GM12878 (cell line): ENCODE results near the gene ANKHD1. TPM values are rescaled to one million over a fixed set of nuclear protein-coding genes. Genes with fewer than 3 reads are reported as not detected.

Source experiments
- ATAC-seq: fragments of 200-7000 bp; cut with Tn5 transposase; 3 replicates; pipeline ENCODE4 v1.9.1; 2020; ENCODE audit warnings: mild to moderate bottlenecking, moderate library complexity
- BruUV-seq: library from RNA; stranded (reverse); fragments of 400-500 nt; replicated peaks from 2 replicates; lab custom pipeline; 2021; lab: Mats Ljungman, UMichigan
- CTCF ChIA-PET: fragments of 300-600 bp; sonication (Branson Sonifier 250); formaldehyde crosslinking; extraction: SDS; loops from one replicate; lab custom pipeline; 2021; ENCODE audit warnings: inconsistent platforms; lab: Yijun Ruan, JAX
- POLR2A ChIA-PET: fragments of 350-600 bp; formaldehyde crosslinking; extraction: SDS; loops from one replicate; lab custom pipeline; 2021; ENCODE audit warnings: inconsistent platforms; lab: Charles Lee
- RAD21 ChIA-PET: fragments of 300-600 bp; sonication (Branson Sonifier 250); formaldehyde crosslinking; loops from one replicate; lab custom pipeline; 2023; ENCODE audit warnings: antibody characterized with exemption; ENCODE audit not compliant: unreplicated experiment; lab: Charles Lee
- SMC1A ChIA-PET: fragments of 300-600 bp; sonication (Branson Sonifier 250); formaldehyde crosslinking; loops from one replicate; lab custom pipeline; 2023; ENCODE audit not compliant: unreplicated experiment, uncharacterized antibody; lab: Charles Lee
- DNase-seq: peaks from one replicate; pipeline ENCODE4 v3.0.0-alpha.2; 2011; ENCODE audit warnings: low read depth, low spot score
- FAIRE-seq: peaks from 3 replicates; lab custom pipeline; 2011; peaks lifted over from hg19 to GRCh38; lab: Jason Lieb, UNC
- H2AFZ ChIP-seq: 2 replicates; pipeline ENCODE4 v1.6.0; 2011; ENCODE audit warnings: low read depth, low read length, control low read depth; ENCODE audit not compliant: control insufficient read depth
- H3K27ac ChIP-seq: 2 replicates; pipeline ENCODE4 v1.5.1; 2011; ENCODE audit warnings: control low read depth; ENCODE audit not compliant: control insufficient read depth, insufficient read depth
- H3K27me3 ChIP-seq, 2 experiments: replicated peaks in 1 of 2; 2 replicates each; pipeline versions ENCODE4 v1.6.0 to v1.6.1; 2011; ENCODE audit warnings: low read length in 1 of 2; ENCODE audit not compliant: control insufficient read depth in 2 of 2, insufficient read depth in 2 of 2
- H3K36me3 ChIP-seq, 2 experiments: 2 replicates each; pipeline ENCODE4 v1.5.1; 2011; ENCODE audit warnings: low read length in 1 of 2; ENCODE audit not compliant: control insufficient read depth in 2 of 2, insufficient read depth in 2 of 2
- H3K4me1 ChIP-seq: 2 replicates; pipeline ENCODE4 v1.6.1; 2011; ENCODE audit warnings: mild to moderate bottlenecking, low read length, moderate library complexity, mixed read lengths; ENCODE audit not compliant: control insufficient read depth, insufficient read depth
- H3K4me2 ChIP-seq: 2 replicates; pipeline ENCODE4 v1.6.0; 2011; ENCODE audit warnings: control low read depth; ENCODE audit not compliant: control insufficient read depth, insufficient read depth
- H3K4me3 ChIP-seq: fragments of 200-600 bp; sonication (generic); 2 replicates; pipeline ENCODE4 v1.5.1; 2016
- H3K79me2 ChIP-seq: 2 replicates; pipeline ENCODE4 v1.6.0; 2011; ENCODE audit warnings: low read length; ENCODE audit not compliant: control insufficient read depth, insufficient read depth
- H3K9ac ChIP-seq: 2 replicates; pipeline ENCODE4 v1.8.0; 2011; ENCODE audit warnings: low read length, control low read depth, mixed read lengths; ENCODE audit not compliant: control insufficient read depth, insufficient read depth
- H3K9me3 ChIP-seq: replicated peaks from 3 replicates; pipeline ENCODE4 v1.5.1; 2011; ENCODE audit warnings: mild to moderate bottlenecking, low read length; ENCODE audit not compliant: control insufficient read depth, insufficient read depth
- H4K20me1 ChIP-seq: 2 replicates; pipeline ENCODE4 v1.6.0; 2011; ENCODE audit not compliant: control insufficient read depth, insufficient read depth
- BMI1 ChIP-seq: fragments of 450-650 bp; IDR thresholded peaks from 2 replicates; pipeline ENCODE4 v1.6.1; 2016; ENCODE audit warnings: mild to moderate bottlenecking, moderate library complexity, borderline replicate concordance
- CEBPB ChIP-seq, 2 experiments: fragments of 150-350 bp in 1 of 2; IDR thresholded peaks; 2 replicates each; pipeline ENCODE4 v1.6.1; 2012 to 2014; ENCODE audit warnings: low read depth in 2 of 2, low read length in 2 of 2, borderline replicate concordance in 1 of 2, inconsistent platforms in 1 of 2
- CREB1 ChIP-seq: IDR thresholded peaks from 2 replicates; pipeline ENCODE4 v1.6.1; 2012; ENCODE audit warnings: low read depth, mild to moderate bottlenecking, inconsistent platforms
- E4F1 ChIP-seq: fragments of 450-650 bp; IDR thresholded peaks from 2 replicates; pipeline ENCODE4 v1.6.1; 2018; ENCODE audit warnings: borderline replicate concordance, mild to moderate bottlenecking; ENCODE audit not compliant: partially characterized antibody
- HDAC2 ChIP-seq: fragments of 200-600 bp; sonication (generic); IDR thresholded peaks from 2 replicates; pipeline ENCODE4 v1.6.1; 2017
- IRF3 ChIP-seq: fragments of 450-650 bp; IDR thresholded peaks from 2 replicates; pipeline ENCODE4 v1.6.1; 2014; ENCODE audit warnings: mild to moderate bottlenecking
- KDM1A ChIP-seq: fragments of 200-600 bp; sonication (generic); IDR thresholded peaks from 2 replicates; pipeline ENCODE4 v1.6.1; 2016; ENCODE audit warnings: borderline replicate concordance
- MEF2B ChIP-seq: fragments of 450-650 bp; IDR thresholded peaks from 2 replicates; pipeline ENCODE4 v1.6.1; 2018; ENCODE audit warnings: mild to moderate bottlenecking, moderate library complexity; ENCODE audit not compliant: partially characterized antibody, poor library complexity, severe bottlenecking
- MLLT1 ChIP-seq: fragments of 450-650 bp; IDR thresholded peaks from 2 replicates; pipeline ENCODE4 v1.6.1; 2016; ENCODE audit warnings: mild to moderate bottlenecking
- MYB ChIP-seq: fragments of 150-350 bp; IDR thresholded peaks from 2 replicates; pipeline ENCODE4 v1.6.1; 2014; ENCODE audit warnings: mild to moderate bottlenecking, low read depth, low read length, borderline replicate concordance
- PRDM15 ChIP-seq: fragments of 450-650 bp; formaldehyde crosslinking; IDR thresholded peaks from 2 replicates; pipeline ENCODE4 v1.4.0; 2020; ENCODE audit warnings: mild to moderate bottlenecking, moderate library complexity
- SMAD1 ChIP-seq: fragments of 450-650 bp; IDR thresholded peaks from 2 replicates; pipeline ENCODE4 v1.6.1; 2018; ENCODE audit warnings: mild to moderate bottlenecking, low read depth; ENCODE audit not compliant: partially characterized antibody
- SUZ12 ChIP-seq: fragments of 200-600 bp; sonication (generic); IDR thresholded peaks from one replicate; pipeline ENCODE4 v1.6.1; 2018; ENCODE audit warnings: antibody characterized with exemption, mild to moderate bottlenecking; ENCODE audit not compliant: unreplicated experiment
- YY1 ChIP-seq: IDR thresholded peaks from 2 replicates; pipeline ENCODE4 v1.6.1; 2011; ENCODE audit warnings: low read depth, mild to moderate bottlenecking, low read length
- WGBS: methylation state at CpG from one replicate; pipeline ENCODE4 v1.1.6; 2016; ENCODE audit warnings: low lambda C conversion rate; ENCODE audit not compliant: insufficient replicate concordance, insufficient coverage; ENCODE audit errors: missing lambda C conversion rate; 5-methylcytosine and 5-hydroxymethylcytosine counted together
- in situ Hi-C: fragments of 300-500 bp; cut with MboI; formaldehyde crosslinking; loops from 9 replicates; pipeline ENCODE4 v1.14.3; 2018; ENCODE audit warnings: mixed read lengths
- intact Hi-C: fragments of 100-400 bp; cut with micrococcal nuclease; formaldehyde crosslinking; loops from one replicate; pipeline ENCODE4 v1.14.2; 2022; ENCODE audit not compliant: unreplicated experiment
- polyA plus RNA-seq, 11 experiments: library from polyadenylated mRNA; depleted of rRNA in 4 of 11; unstranded in 6 of 11; stranded (reverse) in 5 of 11; fragments of >200 nt; fragmentation: Nextera tagmentation in 4 of 11; fragmentation: Illumina TruSeq in 1 of 11; extraction: Ambion mirVana in 4 of 11; extraction: Trizol in 1 of 11; gene quantifications; 1 replicate in 1 of 11; 2 replicates in 10 of 11; pipeline versions ENCODE4 v1.2.1 to v1.2.3, GENCODE V29; 2011 to 2016; ENCODE audit warnings: inconsistent platforms in 2 of 11, missing spikeins in 2 of 11, low read depth in 1 of 11
- total RNA-seq, 4 experiments: library from RNA; depleted of rRNA in 3 of 4; stranded (reverse); fragments of >200 nt in 3 of 4; fragmentation: Illumina TruSeq in 1 of 4; extraction: Trizol in 1 of 4; gene quantifications; 2 replicates each; pipeline versions ENCODE4 v1.2.1 to v1.2.3, GENCODE V29; 2013 to 2021

Gene ANKHD1
- total and polyA plus RNA-seq, 10 of the 15 experiments (the other 5 are each of a cell fraction or from before 2014, with no cell fraction given), result 31.6 to 96.8 (median 74.3) TPM

- in situ Hi-C loops (no loop called here), intact Hi-C loops (loop anchor here (5.0 kb wide), 1 partner anchor 182 kb away; the partner anchor contains the start of gene CYSTM1)
- no TSS peak for BruUV-seq
- SMC1A ChIA-PET, result interaction anchor here (0.6 to 2.8 kb wide), 9 partner anchors 9 to 367 kb away, joined by 3 to 20 read pairs (median 4); partner anchors contain the start of gene HBEGF
- no peak for ATAC-seq
- CTCF ChIA-PET, result interaction anchor here (0.6 to 3.3 kb wide), 29 partner anchors 9 to 367 kb away, joined by 3 to 44 read pairs (median 4); partner anchors contain the start of genes HBEGF, IK and NDUFA2
- Histone ChIP-seq H3K4me2 (no peak overlapping the region), H3K4me1 (peaks cover 11% of the 10 kb centered on the region), H3K27me3 (no peaks in the 10 kb centered on the region), H3K27ac (no peak overlapping the region), H3K4me3 (no peak overlapping the region), H3K9me3 (no peaks in the 10 kb centered on the region), H4K20me1 (no peaks in the 10 kb centered on the region), H2AFZ (no peak overlapping the region), H3K9ac (no peak overlapping the region), H3K36me3 (no peaks in the 10 kb centered on the region), H3K79me2 (no peaks in the 10 kb centered on the region)
- RAD21 ChIA-PET, result interaction anchor here (0.6 to 1.9 kb wide), 8 partner anchors 12 to 360 kb away, joined by 3 to 22 read pairs (median 3); partner anchors contain the start of gene HBEGF
- POLR2A ChIA-PET, result interaction anchor here (0.6 to 1.5 kb wide), 3 partner anchors 31 to 119 kb away, joined by 3 to 5 read pairs (median 5); no protein-coding TSS in a partner anchor
- 72% methylated on average over 4 of the region's 4 CpGs for WGBS
- DNase-seq, result no peak
- FAIRE-seq, result no peak
- no peak for TF ChIP-seq MYB
- no peak for TF ChIP-seq YY1
- TF ChIP-seq HDAC2, result no peak
- no peak for TF ChIP-seq BMI1
- no peak for TF ChIP-seq PRDM15 (CRISPR knock-in tag)
- TF ChIP-seq MEF2B, result no peak
- no peak for TF ChIP-seq CREB1
- TF ChIP-seq CEBPB (IDR thresholded peaks at IDR 0.05; ENCODE audit: borderline replicate concordance in 1 of 2, low read depth in 2 of 2, low read length in 2 of 2), result no peak
- TF ChIP-seq E4F1, result no peak
- TF ChIP-seq SMAD1, result no peak
- no peak for TF ChIP-seq IRF3
- no peak for TF ChIP-seq MLLT1
- no peak for TF ChIP-seq SUZ12
- no peak for TF ChIP-seq KDM1A
Measured at GRCh38 chr5:140358738-140359310, 42.8 kb upstream of the ANKHD1 start.
